Transverse colon (tissue), 4 donors: ENCODE results near the gene SARS1. TPM values are rescaled to one million over a fixed set of nuclear protein-coding genes. Genes with fewer than 3 reads are reported as not detected.
A peak's percentile ranks its signal among the peaks of the same experiment; 100 is the strongest.

Experiments used
- DNase-seq: peaks from one replicate; pipeline ENCODE4 v3.0.0-alpha.2; 2019
- H3K27ac ChIP-seq, 4 donors: fragments of 200-600 bp; sonication (generic); 2 replicates each; pipeline ENCODE4 v1.5.1; 2016 to 2018; ENCODE audit warnings: inconsistent platforms in 4 of 4
- H3K27me3 ChIP-seq: fragments of 200-600 bp; sonication (generic); 2 replicates; pipeline ENCODE4 v1.5.1; 2017; ENCODE audit warnings: inconsistent platforms
- H3K36me3 ChIP-seq, 4 donors: fragments of 200-600 bp; sonication (generic); 2 replicates each; pipeline ENCODE4 v1.5.1; 2017 to 2019; ENCODE audit warnings: inconsistent platforms in 4 of 4
- H3K4me1 ChIP-seq, 4 donors: fragments of 200-600 bp; sonication (generic); 2 replicates each; pipeline ENCODE4 v1.5.1; 2017 to 2020; ENCODE audit warnings: inconsistent platforms in 4 of 4
- H3K4me3 ChIP-seq, 4 donors: fragments of 200-600 bp; sonication (generic); 1 replicate in 1 of 4; 2 replicates in 3 of 4; pipeline versions ENCODE4 v1.5.1 to v1.6.1; 2017 to 2019; ENCODE audit warnings: inconsistent platforms in 4 of 4
- H3K9me3 ChIP-seq, 2 donors: fragments of 200-600 bp; sonication (generic); 2 replicates each; pipeline ENCODE4 v1.5.1; 2017 to 2019; ENCODE audit warnings: inconsistent platforms in 2 of 2
- EP300 ChIP-seq: sonication (generic); formaldehyde crosslinking; IDR thresholded peaks from one replicate; pipeline ENCODE4 v1.6.1; 2017; ENCODE audit warnings: antibody characterized with exemption, low read depth
- POLR2A ChIP-seq: fragments of 450-650 bp; IDR thresholded peaks from one replicate; pipeline ENCODE4 v1.6.1; 2016; ENCODE audit warnings: antibody characterized with exemption, mild to moderate bottlenecking, moderate library complexity
- POLR2AphosphoS5 ChIP-seq, 3 donors: sonication (generic); formaldehyde crosslinking; IDR thresholded peaks; one replicate each; pipeline ENCODE4 v1.6.1; 2016; ENCODE audit warnings: antibody characterized with exemption in 3 of 3
- WGBS, 2 donors: methylation state at CpG; one replicate each; pipeline ENCODE4 v1.1.5; 2018; ENCODE audit warnings: low coverage in 1 of 2; 5-methylcytosine and 5-hydroxymethylcytosine counted together
- in situ Hi-C, 4 donors: fragments of 200-750 bp; cut with MboI; loops; one replicate each; pipeline versions ENCODE4 v1.15.0 to v1.15.1; 2017; ENCODE audit warnings: low sequenced_read_pairs in 3 of 4, low pct_ligation_motif_present in 1 of 4, low pct_unique_long_range_greater_than_20kb in 1 of 4
- intact Hi-C: fragments of 100-400 bp; cut with DNase I; formaldehyde crosslinking; loops from one replicate; pipeline ENCODE4 v1.15.1; 2023; ENCODE audit warnings: low total_unique reads
- total RNA-seq, 4 donors: library from RNA; depleted of rRNA; stranded (reverse); fragments of >200 nt; gene quantifications; one replicate each; pipeline ENCODE4 v1.1.0, GENCODE V29; 2016
- TF ChIP-seq, protein P1 (sequence below), 5 experiments: fragments of 200-600 bp in 3 of 5; fragments of 450-650 bp in 2 of 5; sonication (generic) in 3 of 5; IDR thresholded peaks; 1 replicate in 2 of 5; 2 replicates in 3 of 5; pipeline ENCODE4 v1.5.1; 2016 to 2017; ENCODE audit warnings: antibody characterized with exemption in 5 of 5, inconsistent platforms in 3 of 5, mild to moderate bottlenecking in 2 of 5, moderate library complexity in 1 of 5

Gene SARS1
- total RNA-seq, 4 donors from 2014 or later = 79.4 to 150 (median 125) TPM

GRCh38 chr1:109247401-109248365 lies 34.0 kb downstream of the SARS1 start:
- no peaks in the 10 kb centered on the region for H3K27me3 ChIP-seq
- 83% methylated on average over 8 of the region's 8 CpGs; no CpG with 5 or more reads in 1 of the 2 donors for WGBS, 2 donors
- H3K4me3 ChIP-seq = no peak overlapping the region
- H3K27ac ChIP-seq = no peak overlapping the region
- no peak for TF ChIP-seq EP300
- no peak for TF ChIP-seq POLR2A
- TF ChIP-seq POLR2AphosphoS5 (IDR thresholded peaks at IDR 0.05) = no peak
- TF ChIP-seq, protein P1, sequence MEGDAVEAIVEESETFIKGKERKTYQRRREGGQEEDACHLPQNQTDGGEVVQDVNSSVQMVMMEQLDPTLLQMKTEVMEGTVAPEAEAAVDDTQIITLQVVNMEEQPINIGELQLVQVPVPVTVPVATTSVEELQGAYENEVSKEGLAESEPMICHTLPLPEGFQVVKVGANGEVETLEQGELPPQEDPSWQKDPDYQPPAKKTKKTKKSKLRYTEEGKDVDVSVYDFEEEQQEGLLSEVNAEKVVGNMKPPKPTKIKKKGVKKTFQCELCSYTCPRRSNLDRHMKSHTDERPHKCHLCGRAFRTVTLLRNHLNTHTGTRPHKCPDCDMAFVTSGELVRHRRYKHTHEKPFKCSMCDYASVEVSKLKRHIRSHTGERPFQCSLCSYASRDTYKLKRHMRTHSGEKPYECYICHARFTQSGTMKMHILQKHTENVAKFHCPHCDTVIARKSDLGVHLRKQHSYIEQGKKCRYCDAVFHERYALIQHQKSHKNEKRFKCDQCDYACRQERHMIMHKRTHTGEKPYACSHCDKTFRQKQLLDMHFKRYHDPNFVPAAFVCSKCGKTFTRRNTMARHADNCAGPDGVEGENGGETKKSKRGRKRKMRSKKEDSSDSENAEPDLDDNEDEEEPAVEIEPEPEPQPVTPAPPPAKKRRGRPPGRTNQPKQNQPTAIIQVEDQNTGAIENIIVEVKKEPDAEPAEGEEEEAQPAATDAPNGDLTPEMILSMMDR (IDR thresholded peaks at IDR 0.05) = no peak
- intact Hi-C loops = no loop called here
- no peaks in the 10 kb centered on the region for H3K9me3 ChIP-seq
- H3K36me3 ChIP-seq = no peaks in the 10 kb centered on the region
- no peak for DNase-seq
- in situ Hi-C loops = no loop called here
- H3K4me1 ChIP-seq = peaks cover 10 to 12% (median 11%) of the 10 kb centered on the region in 4 donors

GRCh38 chr1:109248444-109248796 lies 34.7 kb downstream of the SARS1 start:
- DNase-seq = no peak
- H3K36me3 ChIP-seq = no peaks in the 10 kb centered on the region
- in situ Hi-C loops (no loop called here), intact Hi-C loops (no loop called here)
- no peak overlapping the region for H3K27ac ChIP-seq
- H3K4me1 ChIP-seq = peaks cover 10 to 12% (median 11%) of the 10 kb centered on the region in 4 donors
- H3K27me3 ChIP-seq = no peaks in the 10 kb centered on the region
- H3K4me3 ChIP-seq = no peak overlapping the region
- no peaks in the 10 kb centered on the region for H3K9me3 ChIP-seq
- 94% methylated on average over 7 of the region's 7 CpGs; no CpG with 5 or more reads in 1 of the 2 donors for WGBS, 2 donors
- TF ChIP-seq, protein P1 (IDR thresholded peaks at IDR 0.05) = no peak
- TF ChIP-seq POLR2AphosphoS5 (IDR thresholded peaks at IDR 0.05) (no peak), POLR2A (no peak), EP300 (no peak)

GRCh38 chr1:109248797-109249629 lies 35.3 kb downstream of the SARS1 start, which contains the start of gene CELSR2:
CELSR2 (plus strand) TSS chr1:109249539; CDS start chr1:109250080, 541 bp downstream.
- H3K9me3 ChIP-seq = no peaks in the 10 kb centered on the region
- in situ Hi-C loops (no loop called here), intact Hi-C loops (no loop called here)
- H3K36me3 ChIP-seq = no peaks in the 10 kb centered on the region
- 23% methylated on average over 27 of the region's 49 CpGs; no CpG with 5 or more reads in 1 of the 2 donors for WGBS, 2 donors
- H3K4me3 ChIP-seq = peak within 1 kb of the TSS; percentile 73 to 84 (median 77)
- peak within 1 kb of the TSS in 3 of 4 donors; percentile 12 to 58 (median 43) for H3K27ac ChIP-seq
- no peaks in the 10 kb centered on the region for H3K27me3 ChIP-seq
- peaks cover 11 to 17% (median 14%) of the 10 kb centered on the region in 4 donors for H3K4me1 ChIP-seq
- peak; percentile 70 for DNase-seq
- TF ChIP-seq POLR2A (no peak), POLR2AphosphoS5 (IDR thresholded peaks at IDR 0.05) (peak in 1 of 3 donors; percentile 26), EP300 (no peak)
- TF ChIP-seq, protein P1 (IDR thresholded peaks at IDR 0.05) = no peak
